DOHH2 (cell line): ENCODE data around the gene CCDC63.

Experiments
- CTCF ChIP-seq: fragments of 200-600 bp; sonication (generic); IDR thresholded peaks from one replicate; pipeline ENCODE4 v1.5.1; 2014; ENCODE audit warnings: antibody characterized with exemption, mild to moderate bottlenecking, low read depth, low read length; ENCODE audit not compliant: poor library complexity, severe bottlenecking
- EZH2phosphoT487 ChIP-seq: fragments of 200-600 bp; sonication (generic); IDR thresholded peaks from 2 replicates; pipeline ENCODE4 v1.6.1; 2017; ENCODE audit warnings: borderline replicate concordance, mild to moderate bottlenecking, antibody characterized with exemption, low read length, moderate library complexity, mixed read lengths

- TF ChIP-seq CTCF (no peak), EZH2phosphoT487 (no peak)
Observed at GRCh38 chr12:110923192-110923591, 76.4 kb downstream of the CCDC63 start.
